Measurements from ENCODE around the gene FAF2.

Gene FAF2

GRCh38 chr5:176444742-176445141 is 3.4 kb upstream of the FAF2 start:
- Histone ChIP-seq H3K27me3 (no peaks in the 10 kb centered on the region), H3K27ac (no peak overlapping the region), H3K9me3 (replicated peaks in 1 of 11) (no peaks in the 10 kb centered on the region), H3K4me1 (peaks cover 36 to 61% (median 53%) of the 10 kb centered on the region in 10 experiments), H3K4me3 (no peak overlapping the region), H3K9ac (no peak overlapping the region), H3K4me2 (no peak overlapping the region), H3K36me3 (no peaks in the 10 kb centered on the region), H4K20me1 (no peaks in the 10 kb centered on the region)
- no peak for TF ChIP-seq Cebpa-rat (IDR thresholded peaks at IDR 0.05)

- peaks cover 0 to 10% (median 0%) of the 10 kb centered on the region in 11 experiments; a peak in 2 of 22 replicates for H3K36me3 ChIP-seq
- peak overlapping the region in 4 of 10 experiments; percentile 80 to 94 (median 88); a peak in 7 of 20 replicates for H3K4me3 ChIP-seq
- no peaks in the 10 kb centered on the region for H3K27me3 ChIP-seq
- H4K20me1 ChIP-seq, result peaks cover 0 to 10% (median 0%) of the 10 kb centered on the region in 11 experiments; a peak in 5 of 22 replicates
- H3K4me1 ChIP-seq, result peaks cover 43 to 57% (median 53%) of the 10 kb centered on the region in 10 experiments
- TF ChIP-seq Cebpa-rat (IDR thresholded peaks at IDR 0.05), result no peak
- H3K27ac ChIP-seq, result peak overlapping the region in 5 of 11 experiments; percentile 85 to 92 (median 90); a peak in 9 of 22 replicates
- peak overlapping the region; percentile 8 to 99 (median 95); a peak in 20 of 22 replicates for H3K4me2 ChIP-seq
- H3K9me3 ChIP-seq (replicated peaks in 1 of 11), result no peaks in the 10 kb centered on the region
- H3K9ac ChIP-seq, result peak overlapping the region in 4 of 11 experiments; percentile 88 to 96 (median 90); a peak in 5 of 22 replicates
Observed at GRCh38 chr5:176446028-176446665, 2.0 kb upstream of the FAF2 start.

GRCh38 chr5:176446884-176447590 is 1.1 kb upstream of the FAF2 start:
- Histone ChIP-seq H3K9me3 (replicated peaks in 1 of 11) (no peaks in the 10 kb centered on the region), H3K27me3 (no peaks in the 10 kb centered on the region), H3K27ac (peak overlapping the region; percentile 81 to 97 (median 91)), H3K4me1 (peaks cover 34 to 48% (median 46%) of the 10 kb centered on the region in 10 experiments), H3K4me2 (peak overlapping the region; percentile 78 to 99 (median 95)), H3K36me3 (peaks cover 0 to 13% (median 2%) of the 10 kb centered on the region in 11 experiments; a peak in 10 of 22 replicates), H4K20me1 (peaks cover 0 to 16% (median 2%) of the 10 kb centered on the region in 11 experiments; a peak in 14 of 22 replicates), H3K9ac (peak overlapping the region; percentile 88 to 97 (median 90)), H3K4me3 (peak overlapping the region; percentile 80 to 96 (median 92))
- TF ChIP-seq Cebpa-rat (IDR thresholded peaks at IDR 0.05), result no peak

- Histone ChIP-seq H3K4me2 (peak overlapping the region; percentile 78 to 99 (median 95)), H3K4me1 (peaks cover 28 to 43% (median 40%) of the 10 kb centered on the region in 10 experiments), H3K36me3 (peaks cover 3 to 19% (median 7%) of the 10 kb centered on the region in 11 experiments; a peak in 16 of 22 replicates), H3K27me3 (no peaks in the 10 kb centered on the region), H3K9me3 (replicated peaks in 1 of 11) (no peaks in the 10 kb centered on the region), H3K9ac (peak overlapping the region; percentile 88 to 97 (median 90)), H4K20me1 (peaks cover 3 to 21% (median 8%) of the 10 kb centered on the region in 11 experiments; a peak in 15 of 22 replicates), H3K27ac (peak overlapping the region; percentile 81 to 97 (median 91)), H3K4me3 (peak overlapping the region; percentile 80 to 96 (median 92))
- no peak for TF ChIP-seq Cebpa-rat (IDR thresholded peaks at IDR 0.05)
Observed at GRCh38 chr5:176447591-176447977, 601 bp upstream of the FAF2 start.

- no peak for TF ChIP-seq Cebpa-rat (IDR thresholded peaks at IDR 0.05)
- H3K4me2 ChIP-seq, result peak overlapping the region; percentile 81 to 99 (median 93); a peak in 21 of 22 replicates
- H3K9ac ChIP-seq, result peak overlapping the region in 3 of 11 experiments; percentile 45 to 96 (median 89); a peak in 2 of 22 replicates
- H4K20me1 ChIP-seq, result peaks cover 8 to 46% (median 30%) of the 10 kb centered on the region in 11 experiments; a peak in 18 of 22 replicates
- no peaks in the 10 kb centered on the region for H3K27me3 ChIP-seq
- H3K27ac ChIP-seq, result no peak overlapping the region
- no peaks in the 10 kb centered on the region for H3K9me3 ChIP-seq (replicated peaks in 1 of 11)
- peak overlapping the region in 4 of 10 experiments; percentile 82 to 96 (median 92); a peak in 4 of 20 replicates for H3K4me3 ChIP-seq
- H3K36me3 ChIP-seq, result peaks cover 24 to 44% (median 30%) of the 10 kb centered on the region in 11 experiments
- peaks cover 25 to 42% (median 38%) of the 10 kb centered on the region in 10 experiments for H3K4me1 ChIP-seq
Observed at GRCh38 chr5:176450077-176450476, 1.9 kb downstream of the FAF2 start.

GRCh38 chr5:176454724-176455394 is 6.7 kb downstream of the FAF2 start:
- no peak overlapping the region for H3K4me3 ChIP-seq
- no peak overlapping the region for H3K4me2 ChIP-seq
- H3K9ac ChIP-seq, result no peak overlapping the region
- no peak overlapping the region for H3K27ac ChIP-seq
- H4K20me1 ChIP-seq, result peaks cover 16 to 91% (median 64%) of the 10 kb centered on the region in 11 experiments; a peak in 18 of 22 replicates
- peaks cover 33 to 80% (median 51%) of the 10 kb centered on the region in 11 experiments for H3K36me3 ChIP-seq
- peaks cover 0 to 9% (median 4%) of the 10 kb centered on the region in 11 experiments; a peak in 6 of 22 replicates for H3K9me3 ChIP-seq (replicated peaks in 1 of 11)
- TF ChIP-seq Cebpa-rat (IDR thresholded peaks at IDR 0.05), result no peak
- no peaks in the 10 kb centered on the region for H3K27me3 ChIP-seq
- peaks cover 4 to 18% (median 8%) of the 10 kb centered on the region in 10 experiments; a peak in 18 of 20 replicates for H3K4me1 ChIP-seq

- Histone ChIP-seq H3K4me1 (peaks cover 0 to 14% (median 7%) of the 10 kb centered on the region in 10 experiments; a peak in 5 of 20 replicates), H3K27ac (no peak overlapping the region), H3K27me3 (no peaks in the 10 kb centered on the region), H3K9me3 (replicated peaks in 1 of 11) (peaks cover 0 to 18% (median 8%) of the 10 kb centered on the region in 11 experiments; a peak in 6 of 22 replicates), H3K36me3 (peaks cover 18 to 81% (median 50%) of the 10 kb centered on the region in 11 experiments), H4K20me1 (peaks cover 24 to 97% (median 82%) of the 10 kb centered on the region in 11 experiments; a peak in 20 of 22 replicates), H3K9ac (no peak overlapping the region), H3K4me3 (no peak overlapping the region), H3K4me2 (no peak overlapping the region)
- TF ChIP-seq Cebpa-rat (IDR thresholded peaks at IDR 0.05), result no peak
Observed at GRCh38 chr5:176458904-176459561, 10.8 kb downstream of the FAF2 start.

GRCh38 chr5:176461349-176461748 is 13.2 kb downstream of the FAF2 start:
- Histone ChIP-seq H3K4me2 (peak overlapping the region in 2 of 11 experiments; percentile 1 to 17; a peak in 2 of 22 replicates), H3K27me3 (no peaks in the 10 kb centered on the region), H3K9ac (no peak overlapping the region), H3K4me1 (peaks cover 4 to 21% (median 11%) of the 10 kb centered on the region in 10 experiments; a peak in 16 of 20 replicates), H3K9me3 (replicated peaks in 1 of 11) (peaks cover 0 to 18% (median 8%) of the 10 kb centered on the region in 11 experiments; a peak in 6 of 22 replicates), H3K27ac (no peak overlapping the region), H3K4me3 (no peak overlapping the region), H4K20me1 (peaks cover 24 to 98% (median 80%) of the 10 kb centered on the region in 11 experiments; a peak in 20 of 22 replicates), H3K36me3 (peaks cover 26 to 79% (median 63%) of the 10 kb centered on the region in 11 experiments)
- no peak for TF ChIP-seq Cebpa-rat (IDR thresholded peaks at IDR 0.05)
